ENCODE data around the gene TEX22.

- TF ChIP-seq EP300 (IDR thresholded peaks at IDR 0.05) (no peak), POLR2A (IDR thresholded peaks at IDR 0.05) (no peak)
Measured at GRCh38 chr14:105391541-105391940, 6.8 kb upstream of the TEX22 start.

Data from ovary (tissue), 1 donor.